HCT116 (cell line): Measurements from ENCODE around the gene PROB1.

ENCODE experiments used
- EGR1 ChIP-seq: IDR thresholded peaks from 2 replicates; pipeline ENCODE4 v1.6.1; 2012; ENCODE audit warnings: low read depth
- EZH2 ChIP-seq: fragments of 200-600 bp; sonication (generic); IDR thresholded peaks from 2 replicates; pipeline ENCODE4 v1.6.1; 2017; ENCODE audit warnings: antibody characterized with exemption, mixed run types
- JUND ChIP-seq: IDR thresholded peaks from 2 replicates; pipeline ENCODE4 v1.6.1; 2012
- POLR2A ChIP-seq: IDR thresholded peaks from 2 replicates; pipeline ENCODE4 v1.7.0; 2011; ENCODE audit warnings: borderline replicate concordance; ENCODE audit not compliant: insufficient read depth, insufficient read length; ENCODE audit errors: extremely low read depth
- POLR2AphosphoS5 ChIP-seq: IDR thresholded peaks from 2 replicates; pipeline ENCODE4 v1.6.1; 2011; ENCODE audit warnings: mild to moderate bottlenecking, low read depth, low read length, moderate library complexity
- RAD21 ChIP-seq: IDR thresholded peaks from 2 replicates; pipeline ENCODE4 v1.6.1; 2012; ENCODE audit warnings: low read depth, mild to moderate bottlenecking
- TCF7L2 ChIP-seq: IDR thresholded peaks from 2 replicates; pipeline ENCODE4 v1.7.0; 2011; ENCODE audit warnings: borderline replicate concordance, inconsistent platforms; ENCODE audit not compliant: insufficient read depth, insufficient read length; ENCODE audit errors: extremely low read depth
- ZNF274 ChIP-seq: fragments of 200-500 bp; sonication (Bioruptor generic); IDR thresholded peaks from 2 replicates; pipeline ENCODE4 v1.6.1; 2014; ENCODE audit warnings: mild to moderate bottlenecking, low read depth, low read length, inconsistent platforms
- TF ChIP-seq, protein P1 (sequence below), 3 experiments: fragments of 200-600 bp in 1 of 3; sonication (generic) in 1 of 3; IDR thresholded peaks in 2 of 3; conservative IDR thresholded peaks in 1 of 3; 2 replicates each; pipeline ENCODE4 v1.5.1; 2012 to 2017; ENCODE audit warnings: low read depth in 2 of 3, low read length in 2 of 3, antibody characterized with exemption in 1 of 3, borderline replicate concordance in 1 of 3, control low read depth in 1 of 3, mild to moderate bottlenecking in 1 of 3, mixed read lengths in 1 of 3, mixed run types in 1 of 3, moderate library complexity in 1 of 3; ENCODE audit not compliant: insufficient read depth in 1 of 3
- TF ChIP-seq, protein P2 (sequence below): IDR thresholded peaks from 2 replicates; pipeline ENCODE4 v1.6.1; 2012

DNA sequence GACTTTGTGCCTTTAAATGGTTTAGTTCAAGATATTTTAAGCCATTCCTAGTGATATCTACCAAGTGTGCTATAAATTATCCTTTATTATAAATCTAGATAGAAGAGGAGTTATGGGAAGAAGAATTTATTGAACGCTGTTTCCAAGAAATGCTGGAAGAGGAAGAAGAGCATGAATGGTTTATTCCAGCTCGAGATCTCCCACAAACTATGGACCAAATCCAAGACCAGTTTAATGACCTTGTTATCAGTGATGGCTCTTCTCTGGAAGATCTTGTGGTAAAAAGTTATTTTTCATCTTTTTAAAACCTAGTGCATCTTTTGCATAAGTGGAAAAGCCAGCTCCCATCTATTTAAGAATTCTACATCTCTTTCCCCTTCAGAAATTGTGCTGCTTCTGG lies 30.4 kb downstream of the PROB1 start:
- no peak for TF ChIP-seq POLR2A
- no peak for TF ChIP-seq RAD21
- TF ChIP-seq, protein P1, sequence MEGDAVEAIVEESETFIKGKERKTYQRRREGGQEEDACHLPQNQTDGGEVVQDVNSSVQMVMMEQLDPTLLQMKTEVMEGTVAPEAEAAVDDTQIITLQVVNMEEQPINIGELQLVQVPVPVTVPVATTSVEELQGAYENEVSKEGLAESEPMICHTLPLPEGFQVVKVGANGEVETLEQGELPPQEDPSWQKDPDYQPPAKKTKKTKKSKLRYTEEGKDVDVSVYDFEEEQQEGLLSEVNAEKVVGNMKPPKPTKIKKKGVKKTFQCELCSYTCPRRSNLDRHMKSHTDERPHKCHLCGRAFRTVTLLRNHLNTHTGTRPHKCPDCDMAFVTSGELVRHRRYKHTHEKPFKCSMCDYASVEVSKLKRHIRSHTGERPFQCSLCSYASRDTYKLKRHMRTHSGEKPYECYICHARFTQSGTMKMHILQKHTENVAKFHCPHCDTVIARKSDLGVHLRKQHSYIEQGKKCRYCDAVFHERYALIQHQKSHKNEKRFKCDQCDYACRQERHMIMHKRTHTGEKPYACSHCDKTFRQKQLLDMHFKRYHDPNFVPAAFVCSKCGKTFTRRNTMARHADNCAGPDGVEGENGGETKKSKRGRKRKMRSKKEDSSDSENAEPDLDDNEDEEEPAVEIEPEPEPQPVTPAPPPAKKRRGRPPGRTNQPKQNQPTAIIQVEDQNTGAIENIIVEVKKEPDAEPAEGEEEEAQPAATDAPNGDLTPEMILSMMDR (IDR thresholded peaks at IDR 0.05 in 2 of 3, conservative IDR thresholded peaks at IDR 0.05 in 1 of 3; ENCODE audit: borderline replicate concordance in 1 of 3, insufficient read depth in 1 of 3, low read depth in 2 of 3, low read length in 2 of 3) = no peak
- no peak for TF ChIP-seq EZH2
- TF ChIP-seq POLR2AphosphoS5 = no peak
- no peak for TF ChIP-seq TCF7L2
- TF ChIP-seq, protein P2, sequence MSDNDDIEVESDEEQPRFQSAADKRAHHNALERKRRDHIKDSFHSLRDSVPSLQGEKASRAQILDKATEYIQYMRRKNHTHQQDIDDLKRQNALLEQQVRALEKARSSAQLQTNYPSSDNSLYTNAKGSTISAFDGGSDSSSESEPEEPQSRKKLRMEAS = no peak
- TF ChIP-seq ZNF274 = no peak
- no peak for TF ChIP-seq EGR1
- TF ChIP-seq JUND = no peak
